CD4-positive, alpha-beta T cell (primary cell): ENCODE data around the gene IDH3B. TPM values are rescaled to one million over a fixed set of nuclear protein-coding genes. Genes with fewer than 3 reads are reported as not detected.

Source experiments
- ATAC-seq: fragments of 200-7000 bp; cut with Tn5 transposase; one replicate; pipeline ENCODE4 v1.10.0; 2022; ENCODE audit warnings: mild to moderate bottlenecking; ENCODE audit not compliant: poor library complexity
- CTCF ChIA-PET: fragments of 350-600 bp; sonication (Branson Sonifier 250); formaldehyde crosslinking; loops from one replicate; lab custom pipeline; 2021; ENCODE audit warnings: antibody characterized with exemption, inconsistent platforms; lab: Charles Lee
- POLR2A ChIA-PET: fragments of 350-600 bp; sonication (Branson Sonifier 250); formaldehyde crosslinking; loops from one replicate; lab custom pipeline; 2021; ENCODE audit warnings: antibody characterized with exemption, inconsistent platforms; lab: Charles Lee
- DNase-seq, 14 experiments: peaks; one replicate each; pipeline ENCODE4 v3.0.0-alpha.2; 2013 to 2020; ENCODE audit warnings: mixed read lengths in 2 of 14
- H3K27ac ChIP-seq, 2 donors: one replicate each; pipeline versions ENCODE4 v1.5.1 to v1.7.0; 2013; ENCODE audit warnings: low read length in 2 of 2, low read depth in 1 of 2, mild to moderate bottlenecking in 1 of 2
- H3K27me3 ChIP-seq, 2 experiments: 1 replicate in 1 of 2; 2 replicates in 1 of 2; pipeline versions ENCODE4 v1.6.1 to v1.7.0; 2013; ENCODE audit warnings: low read length in 2 of 2, control low read depth in 1 of 2, mild to moderate bottlenecking in 1 of 2, moderate library complexity in 1 of 2; ENCODE audit not compliant: insufficient read depth in 2 of 2, control insufficient read depth in 1 of 2
- H3K36me3 ChIP-seq: one replicate; pipeline ENCODE4 v1.6.1; 2013; ENCODE audit warnings: low read length, control low read depth; ENCODE audit not compliant: insufficient read depth
- H3K4me1 ChIP-seq: one replicate; pipeline ENCODE4 v1.6.1; 2013; ENCODE audit warnings: low read length, control low read depth; ENCODE audit not compliant: insufficient read depth
- H3K4me3 ChIP-seq: one replicate; pipeline ENCODE4 v1.5.1; 2013; ENCODE audit warnings: mild to moderate bottlenecking, low read length, moderate library complexity
- H3K9me3 ChIP-seq, 2 experiments: 1 replicate in 1 of 2; 2 replicates in 1 of 2; pipeline versions ENCODE4 v1.6.1 to v1.7.0; 2013; ENCODE audit warnings: low read length in 2 of 2, mild to moderate bottlenecking in 2 of 2, control low read depth in 1 of 2, moderate library complexity in 1 of 2; ENCODE audit not compliant: control insufficient read depth in 1 of 2, insufficient read depth in 1 of 2
- H3K27ac Mint-ChIP-seq: one replicate; pipeline ENCODE4 v1.8.0; 2020; ENCODE audit warnings: mixed read lengths
- H3K27me3 Mint-ChIP-seq: one replicate; pipeline ENCODE4 v1.8.0; 2021; ENCODE audit warnings: mixed read lengths
- H3K36me3 Mint-ChIP-seq: one replicate; pipeline ENCODE4 v1.8.0; 2021; ENCODE audit warnings: low read depth, mixed read lengths
- H3K4me1 Mint-ChIP-seq: one replicate; pipeline ENCODE4 v1.8.0; 2021; ENCODE audit warnings: low read depth, mixed read lengths
- H3K4me3 Mint-ChIP-seq: one replicate; pipeline ENCODE4 v1.8.0; 2020; ENCODE audit warnings: mild to moderate bottlenecking, mixed read lengths
- H3K9me3 Mint-ChIP-seq: one replicate; pipeline ENCODE4 v1.8.0; 2020; ENCODE audit warnings: mixed read lengths
- intact Hi-C, 2 experiments: fragments of 100-400 bp; cut with DNase I in 1 of 2; cut with micrococcal nuclease in 1 of 2; formaldehyde crosslinking; loops; one replicate each; pipeline versions ENCODE4 v1.15.1 to v1.9.0; 2023 to 2025; cut with DNase I, micrococcal nuclease
- total RNA-seq, 174 experiments: library from RNA in 2 of 174; stranded (reverse) in 2 of 174; gene quantifications; one replicate each; pipeline ENCODE4 v1.2.3 and lab custom pipeline; 2021 to 2026
- TF ChIP-seq, protein P1 (sequence below): fragments of 200-600 bp; IDR thresholded peaks from one replicate; pipeline ENCODE4 v1.8.0; 2022; ENCODE audit warnings: antibody characterized with exemption, mild to moderate bottlenecking

The IDH3B gene
- total RNA-seq, 2 experiments from 2014 or later, result 171 to 181 TPM

DNA sequence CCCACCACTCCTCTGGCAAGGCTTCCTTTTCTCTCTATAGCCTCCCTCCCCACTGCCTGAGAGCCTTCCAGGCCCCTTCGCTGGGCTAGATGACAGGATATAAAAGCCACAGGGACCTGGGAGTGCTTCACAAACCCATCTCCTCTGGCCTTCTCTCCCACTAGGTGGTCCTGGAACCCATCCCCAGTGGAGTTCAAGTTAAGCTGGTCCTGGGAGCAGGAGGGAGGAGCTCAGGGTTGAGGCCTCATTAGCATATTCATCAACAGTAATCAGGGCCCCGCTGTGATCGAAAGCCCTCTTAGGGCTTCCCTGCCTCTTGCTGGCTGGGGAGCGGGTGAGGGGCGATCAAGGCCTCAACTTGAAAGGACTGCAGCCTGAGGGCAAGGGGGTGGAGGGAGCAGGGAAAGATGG, 37.7 kb upstream of the IDH3B start:
- ATAC-seq (no peak), DNase-seq (no peak)
- Histone ChIP-seq H3K27ac (no peak overlapping the region), H3K9me3 (no peaks in the 10 kb centered on the region), H3K36me3 (no peaks in the 10 kb centered on the region), H3K4me3 (no peak overlapping the region), H3K4me1 (no peaks in the 10 kb centered on the region), H3K27me3 (peaks cover 0 to 8% of the 10 kb centered on the region in 2 experiments)
- intact Hi-C loops, result no loop called here
- Mint-ChIP-seq H3K9me3 (no peaks in the 10 kb centered on the region), H3K27ac (no peak overlapping the region), H3K27me3 (peaks cover 20% of the 10 kb centered on the region), H3K36me3 (no peaks in the 10 kb centered on the region), H3K4me1 (no peaks in the 10 kb centered on the region), H3K4me3 (no peak overlapping the region)
- TF ChIP-seq, protein P1, sequence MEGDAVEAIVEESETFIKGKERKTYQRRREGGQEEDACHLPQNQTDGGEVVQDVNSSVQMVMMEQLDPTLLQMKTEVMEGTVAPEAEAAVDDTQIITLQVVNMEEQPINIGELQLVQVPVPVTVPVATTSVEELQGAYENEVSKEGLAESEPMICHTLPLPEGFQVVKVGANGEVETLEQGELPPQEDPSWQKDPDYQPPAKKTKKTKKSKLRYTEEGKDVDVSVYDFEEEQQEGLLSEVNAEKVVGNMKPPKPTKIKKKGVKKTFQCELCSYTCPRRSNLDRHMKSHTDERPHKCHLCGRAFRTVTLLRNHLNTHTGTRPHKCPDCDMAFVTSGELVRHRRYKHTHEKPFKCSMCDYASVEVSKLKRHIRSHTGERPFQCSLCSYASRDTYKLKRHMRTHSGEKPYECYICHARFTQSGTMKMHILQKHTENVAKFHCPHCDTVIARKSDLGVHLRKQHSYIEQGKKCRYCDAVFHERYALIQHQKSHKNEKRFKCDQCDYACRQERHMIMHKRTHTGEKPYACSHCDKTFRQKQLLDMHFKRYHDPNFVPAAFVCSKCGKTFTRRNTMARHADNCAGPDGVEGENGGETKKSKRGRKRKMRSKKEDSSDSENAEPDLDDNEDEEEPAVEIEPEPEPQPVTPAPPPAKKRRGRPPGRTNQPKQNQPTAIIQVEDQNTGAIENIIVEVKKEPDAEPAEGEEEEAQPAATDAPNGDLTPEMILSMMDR, result no peak
- ChIA-PET POLR2A (interaction anchor here (0.5 kb wide), 1 partner anchor 328 kb away, joined by 3 read pairs; no protein-coding TSS in a partner anchor), CTCF (interaction anchor here (1.4 kb wide), 1 partner anchor 42 kb away, joined by 3 read pairs; no protein-coding TSS in a partner anchor)

DNA sequence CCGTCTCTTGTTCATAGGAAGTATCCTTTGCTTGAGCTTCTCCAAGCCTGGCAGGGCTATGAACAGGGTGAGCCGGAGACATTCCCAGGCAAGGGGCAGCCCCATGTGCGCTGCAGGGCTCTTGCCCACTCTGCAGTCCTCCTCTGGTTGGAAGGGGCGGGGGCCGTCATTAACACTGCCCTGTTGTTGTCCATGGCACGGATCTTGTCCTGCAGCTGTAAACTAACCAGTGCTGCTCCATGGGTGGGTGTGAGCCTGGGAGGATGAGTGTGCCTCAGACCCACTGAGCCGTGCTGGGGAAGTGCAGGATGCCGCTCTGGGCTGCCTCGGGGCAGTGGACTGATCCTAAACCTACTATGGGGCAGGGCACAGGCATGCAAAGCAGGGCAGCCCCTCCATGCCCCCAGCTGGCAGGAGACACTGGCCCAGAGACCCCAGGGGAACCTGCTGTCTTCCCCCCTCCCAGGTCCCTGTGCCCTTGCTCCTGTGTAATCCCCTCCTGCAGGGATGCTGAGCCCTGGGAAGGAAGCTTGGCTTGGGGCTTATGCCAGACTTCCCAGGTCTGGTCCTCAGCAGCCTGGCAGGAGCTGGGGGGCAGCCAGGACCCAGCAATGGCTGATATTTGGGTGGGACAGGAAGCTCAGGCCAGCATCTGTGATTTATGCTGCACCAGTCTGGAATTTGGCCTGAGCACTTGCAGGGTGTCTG, 37.1 kb upstream of the IDH3B start:
- no peaks in the 10 kb centered on the region for H3K4me1 ChIP-seq

GRCh38 chr20:2699775-2700413, 35.9 kb upstream of the IDH3B start:
- Histone ChIP-seq H3K4me1 (no peaks in the 10 kb centered on the region), H3K4me3 (no peak overlapping the region), H3K9me3 (no peaks in the 10 kb centered on the region), H3K36me3 (no peaks in the 10 kb centered on the region), H3K27me3 (peaks cover 12 to 22% of the 10 kb centered on the region in 2 experiments), H3K27ac (no peak overlapping the region)
- ChIA-PET POLR2A (no interaction called here), CTCF (interaction anchor here (1.0 to 1.3 kb wide), 2 partner anchors 42 to 53 kb away, joined by 3 read pairs; no protein-coding TSS in a partner anchor)
- ATAC-seq (no peak), DNase-seq (no peak)
- Mint-ChIP-seq H3K36me3 (no peaks in the 10 kb centered on the region), H3K9me3 (no peaks in the 10 kb centered on the region), H3K27me3 (peaks cover 37% of the 10 kb centered on the region), H3K27ac (no peak overlapping the region), H3K4me1 (peaks cover 3% of the 10 kb centered on the region), H3K4me3 (no peak overlapping the region)
- TF ChIP-seq, protein P1, result no peak
- intact Hi-C loops, result no loop called here

More for the DNA sequence above, 37.1 kb upstream of the IDH3B start:
- ChIA-PET POLR2A (interaction anchor here (0.5 kb wide), 1 partner anchor 328 kb away, joined by 3 read pairs; no protein-coding TSS in a partner anchor), CTCF (interaction anchor here (1.0 to 1.4 kb wide), 2 partner anchors 41 to 43 kb away, joined by 3 read pairs; no protein-coding TSS in a partner anchor)
- intact Hi-C loops, result no loop called here
- Mint-ChIP-seq H3K36me3 (no peaks in the 10 kb centered on the region), H3K27me3 (peaks cover 26% of the 10 kb centered on the region), H3K9me3 (no peaks in the 10 kb centered on the region), H3K4me3 (no peak overlapping the region), H3K27ac (no peak overlapping the region), H3K4me1 (no peaks in the 10 kb centered on the region)
- DNase-seq, result no peak
- TF ChIP-seq, protein P1, result no peak
- no peak for ATAC-seq
- Histone ChIP-seq H3K27me3 (peaks cover under 1 to 14% of the 10 kb centered on the region in 2 experiments), H3K9me3 (no peaks in the 10 kb centered on the region), H3K4me3 (no peak overlapping the region), H3K36me3 (no peaks in the 10 kb centered on the region), H3K27ac (no peak overlapping the region)
